ENCODE data around the gene PRAMEF12. TPM values are rescaled to one million over a fixed set of nuclear protein-coding genes. Genes with fewer than 3 reads are reported as not detected.
"Not testable (repeated sequence)": the region's sequence is repeated elsewhere in the genome, so short reads cannot be mapped to it uniquely, and the experiment has no call there.

Gene PRAMEF12
- total RNA-seq: not detected

GRCh38 chr1:12773438-12773837, at the start of gene PRAMEF12:
TSS of gene PRAMEF12 (plus strand) at chr1:12773738. CDS start at chr1:12774868, 1,130 bp downstream.
- TF ChIP-seq CTCF (IDR thresholded peaks at IDR 0.05) (no peak), POLR2A (IDR thresholded peaks at IDR 0.05) (no peak)
- DNase-seq (ENCODE audit: low spot score in 2 of 2): no peak
- H3K4me3 ChIP-seq (ENCODE audit: low read depth, poor library complexity, severe bottlenecking): no peak within 1 kb of the TSS
- 85% methylated on average over 5 of the region's 5 CpGs for WGBS, 2 donors
- intact Hi-C loops (cut with DNase I; ENCODE audit: low total_unique reads): no loop called here

GRCh38 chr1:12728391-12728790, 45.1 kb upstream of the PRAMEF12 start:
- DNase-seq (ENCODE audit: low spot score in 2 of 2): no peak
- H3K4me3 ChIP-seq (ENCODE audit: low read depth, poor library complexity, severe bottlenecking): no peak overlapping the region
- 67 to 87% methylated on average over 2 of the region's 2 CpGs for WGBS, 2 donors
- no peak for TF ChIP-seq CTCF (IDR thresholded peaks at IDR 0.05)
- TF ChIP-seq POLR2A (IDR thresholded peaks at IDR 0.05): no peak
- intact Hi-C loops (cut with DNase I; ENCODE audit: low total_unique reads): no loop called here

- H3K4me3 ChIP-seq (ENCODE audit: low read depth, poor library complexity, severe bottlenecking): no peak overlapping the region
- TF ChIP-seq POLR2A (IDR thresholded peaks at IDR 0.05) (no peak), CTCF (IDR thresholded peaks at IDR 0.05) (no peak)
- intact Hi-C loops (cut with DNase I; ENCODE audit: low total_unique reads): no loop called here
- 73 to 80% methylated on average over 1 of the region's 1 CpG for WGBS, 2 donors
- DNase-seq (ENCODE audit: low spot score in 2 of 2): no peak
Measured at GRCh38 chr1:12730156-12730555, 43.4 kb upstream of the PRAMEF12 start.

GRCh38 chr1:12731084-12731483, 42.5 kb upstream of the PRAMEF12 start:
- WGBS, 2 donors: 79 to 88% methylated on average over 2 of the region's 2 CpGs
- DNase-seq (ENCODE audit: low spot score in 2 of 2); H3K4me3 ChIP-seq (ENCODE audit: low read depth, poor library complexity, severe bottlenecking); intact Hi-C loops (cut with DNase I; ENCODE audit: low total_unique reads): not testable (repeated sequence)

GRCh38 chr1:12734651-12735050, 38.9 kb upstream of the PRAMEF12 start:
- WGBS, 2 donors: 28 to 48% methylated on average over 3 of the region's 3 CpGs
- intact Hi-C loops (cut with DNase I; ENCODE audit: low total_unique reads): no loop called here
- H3K4me3 ChIP-seq (ENCODE audit: low read depth, poor library complexity, severe bottlenecking): no peak overlapping the region
- no peak for DNase-seq (ENCODE audit: low spot score in 2 of 2)
- no peak for TF ChIP-seq POLR2A (IDR thresholded peaks at IDR 0.05)
- no peak for TF ChIP-seq CTCF (IDR thresholded peaks at IDR 0.05)

- WGBS, 2 donors: 88 to 96% methylated on average over 1 of the region's 1 CpG
- TF ChIP-seq CTCF (IDR thresholded peaks at IDR 0.05): no peak
- TF ChIP-seq POLR2A (IDR thresholded peaks at IDR 0.05): no peak
- intact Hi-C loops (cut with DNase I; ENCODE audit: low total_unique reads): no loop called here
- no peak for DNase-seq (ENCODE audit: low spot score in 2 of 2)
- no peak overlapping the region for H3K4me3 ChIP-seq (ENCODE audit: low read depth, poor library complexity, severe bottlenecking)
Measured at GRCh38 chr1:12738934-12739333, 34.6 kb upstream of the PRAMEF12 start.
